ENCODE measurements around the gene CYBB.

- no peak for TF ChIP-seq RAD21 (IDR thresholded peaks at IDR 0.05; ENCODE audit: low read length)
- TF ChIP-seq CTCF (conservative IDR thresholded peaks at IDR 0.05; ENCODE audit: low read depth, low read length) = no peak
- TF ChIP-seq POLR2A (IDR thresholded peaks at IDR 0.05; ENCODE audit: low read depth, low read length) = no peak
- no peak for TF ChIP-seq MXI1 (IDR thresholded peaks at IDR 0.05; ENCODE audit: borderline replicate concordance, low read depth, low read length)
- no peak for TF ChIP-seq SMC3 (IDR thresholded peaks at IDR 0.05; ENCODE audit: low read depth, low read length)
- no peak for TF ChIP-seq USF2 (IDR thresholded peaks at IDR 0.05; ENCODE audit: low read depth, low read length)
- TF ChIP-seq CHD1 (IDR thresholded peaks at IDR 0.05; ENCODE audit: low read depth, low read length) = no peak
- TF ChIP-seq MAFK (IDR thresholded peaks at IDR 0.05; ENCODE audit: low read depth, low read length) = no peak
- TF ChIP-seq CEBPB (IDR thresholded peaks at IDR 0.05; ENCODE audit: low read depth, low read length) = no peak
Measured at GRCh38 chrX:37812110-37812509, 32.3 kb downstream of the CYBB start.

All from IMR-90 (cell line).